K562 (cell line): ENCODE data around the gene ERCC1. TPM values are rescaled to one million over a fixed set of nuclear protein-coding genes. Genes with fewer than 3 reads are reported as not detected.
A peak's percentile ranks its signal among the peaks of the same experiment; 100 is the strongest.

Experiments used
- HNRNPLL ChIP-seq: fragments of 200-400 bp; formaldehyde crosslinking; IDR thresholded peaks from 2 replicates; pipeline ENCODE4 v1.6.1; 2017; ENCODE audit warnings: low read length, low read depth, mild to moderate bottlenecking; ENCODE audit not compliant: poor library complexity, severe bottlenecking
- NCOA6 ChIP-seq: fragments of 450-650 bp; IDR thresholded peaks from 2 replicates; pipeline ENCODE4 v1.6.1; 2017; ENCODE audit warnings: mild to moderate bottlenecking
- OTX1 ChIP-seq: fragments of 450-650 bp; formaldehyde crosslinking; IDR thresholded peaks from 2 replicates; pipeline ENCODE4 v1.4.0; 2022; ENCODE audit warnings: mild to moderate bottlenecking
- SIN3A ChIP-seq, 2 experiments: fragments of 150-350 bp in 1 of 2; IDR thresholded peaks; 2 replicates each; pipeline ENCODE4 v1.6.1; 2011 to 2016; ENCODE audit warnings: borderline replicate concordance in 2 of 2, low read depth in 2 of 2, low read length in 2 of 2, mild to moderate bottlenecking in 2 of 2, moderate library complexity in 2 of 2; ENCODE audit not compliant: control insufficient read depth in 1 of 2
- TCFL5 ChIP-seq: fragments of 250-450 bp; sonication (Bioruptor Pico); conservative IDR thresholded peaks from 2 replicates; pipeline ENCODE4 v1.6.1; 2021; ENCODE audit warnings: mild to moderate bottlenecking, moderate library complexity, matching md5 sums
- TOE1 ChIP-seq, 2 experiments: fragments of 450-650 bp in 1 of 2; sonication (generic) in 1 of 2; formaldehyde crosslinking in 1 of 2; IDR thresholded peaks; 2 replicates each; pipeline versions ENCODE4 v1.7.1 to v1.8.0; 2016 to 2022; ENCODE audit warnings: borderline replicate concordance in 2 of 2, mild to moderate bottlenecking in 2 of 2, antibody characterized with exemption in 1 of 2, inconsistent platforms in 1 of 2, low read depth in 1 of 2, missing genetic modification reagents in 1 of 2, moderate library complexity in 1 of 2
- ZBTB40 ChIP-seq, 2 experiments: fragments of 450-650 bp in 1 of 2; sonication (generic) in 1 of 2; formaldehyde crosslinking in 1 of 2; IDR thresholded peaks; 2 replicates each; pipeline versions ENCODE4 v1.7.1 to v1.9.0; 2016 to 2022; ENCODE audit warnings: inconsistent platforms in 1 of 2, mild to moderate bottlenecking in 1 of 2, missing genetic modification reagents in 1 of 2
- ZFP36 ChIP-seq: fragments of 150-350 bp; IDR thresholded peaks from 2 replicates; pipeline ENCODE4 v1.6.1; 2018; ENCODE audit warnings: low read length, low read depth; ENCODE audit not compliant: partially characterized antibody
- ZNF133 ChIP-seq: fragments of 250-450 bp; sonication (Bioruptor Pico); IDR thresholded peaks from 2 replicates; pipeline ENCODE4 v1.4.0; 2020; ENCODE audit warnings: mild to moderate bottlenecking
- ZNF143 ChIP-seq: sonication (generic); formaldehyde crosslinking; IDR thresholded peaks from 2 replicates; pipeline ENCODE4 v1.9.0; 2022; ENCODE audit warnings: mild to moderate bottlenecking, missing genetic modification reagents
- ZNF316 ChIP-seq: fragments of 450-650 bp; IDR thresholded peaks from 2 replicates; pipeline ENCODE4 v1.6.1; 2016
- ZNF449 ChIP-seq: fragments of 250-450 bp; sonication (Bioruptor Pico); IDR thresholded peaks from 2 replicates; pipeline ENCODE4 v1.8.0; 2022; ENCODE audit warnings: moderate library complexity, mild to moderate bottlenecking, inconsistent platforms
- polyA plus RNA-seq, 8 experiments: library from polyadenylated mRNA; depleted of rRNA in 4 of 8; stranded (reverse) in 5 of 8; unstranded in 3 of 8; fragments of >200 nt; fragmentation: Nextera tagmentation in 2 of 8; fragmentation: Illumina TruSeq in 1 of 8; extraction: Ambion mirVana in 2 of 8; extraction: Trizol in 1 of 8; gene quantifications; 2 replicates each; pipeline versions ENCODE4 v1.2.1 to v1.2.3, GENCODE V29; 2011 to 2014; ENCODE audit warnings: inconsistent platforms in 1 of 8, missing spikeins in 1 of 8
- total RNA-seq, 7 experiments: library from RNA; depleted of rRNA in 6 of 7; stranded (reverse); fragments of >200 nt in 6 of 7; fragmentation: Illumina TruSeq in 2 of 7; extraction: Trizol in 2 of 7; gene quantifications; 2 replicates each; pipeline versions ENCODE4 v1.2.1 to v1.2.3, GENCODE V29; 2011 to 2021; ENCODE audit warnings: low replicate concordance in 1 of 7

The ERCC1 gene
- total and polyA plus RNA-seq, 9 of the 15 experiments (the other 6 are each of a cell fraction or from before 2014, with no cell fraction given), result 9.3 to 92.6 (median 60.0) TPM

DNA sequence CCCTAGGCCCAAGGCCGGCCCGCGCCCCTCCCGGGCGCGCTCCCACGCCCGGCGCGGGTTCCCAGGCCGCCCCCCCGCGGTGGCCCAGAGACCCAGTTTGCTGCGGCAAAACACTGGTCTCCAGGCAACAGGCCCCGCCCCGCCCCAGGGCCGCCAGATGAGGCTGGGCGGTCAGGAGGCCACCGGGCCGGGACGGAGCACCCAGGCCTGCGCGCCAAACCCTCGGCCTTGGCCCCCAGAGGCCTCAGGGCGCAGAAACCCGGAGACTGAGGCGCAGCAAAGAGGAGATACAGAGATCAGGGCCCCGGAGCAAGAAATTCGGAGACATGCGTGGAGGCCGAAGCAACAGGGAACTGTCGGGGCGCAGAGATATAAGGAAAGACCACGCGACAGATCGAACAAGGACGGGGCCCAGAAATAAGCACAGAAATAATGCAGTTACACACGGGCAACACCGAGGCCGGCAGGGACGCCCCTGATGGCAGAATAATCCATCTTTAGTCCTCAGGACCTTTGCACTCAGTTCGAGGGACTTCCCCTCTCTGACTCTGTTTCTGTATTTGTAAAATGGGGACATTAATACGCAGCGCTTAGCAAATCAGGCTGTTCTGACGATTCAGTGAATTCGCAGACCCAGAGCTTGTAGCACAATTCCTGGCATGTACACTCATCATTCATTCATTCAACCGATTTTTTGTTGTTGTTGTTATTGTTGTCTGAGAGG is 20.8 kb upstream of the ERCC1 start (continued):
- TF ChIP-seq SIN3A (IDR thresholded peaks at IDR 0.05; ENCODE audit: borderline replicate concordance in 2 of 2, control insufficient read depth in 1 of 2, low read depth in 2 of 2, low read length in 2 of 2) (peak in 1 of 2 experiments; percentile 27; a peak in 1 of 4 replicates), ZNF143 (CRISPR knock-in tag) (no peak), HNRNPLL (peak; percentile 61), OTX1 (CRISPR knock-in tag) (no peak), ZNF449 (CRISPR knock-in tag) (no peak), TOE1 (IDR thresholded peaks at IDR 0.05; ENCODE audit: borderline replicate concordance) (no peak), TOE1 (CRISPR knock-in tag; IDR thresholded peaks at IDR 0.05; ENCODE audit: borderline replicate concordance, low read depth) (no peak), ZNF316 (no peak), NCOA6 (no peak), TCFL5 (no peak), ZNF133 (CRISPR knock-in tag) (no peak), ZBTB40 (IDR thresholded peaks at IDR 0.05) (peak; percentile 57), ZBTB40 (CRISPR knock-in tag; IDR thresholded peaks at IDR 0.05) (no peak), ZFP36 (no peak)
